K562 (cell line): ENCODE results near the gene CFAP70.

ENCODE experiments used
- FOS ChIP-seq: IDR thresholded peaks from 3 replicates; pipeline ENCODE4 v1.6.1; 2011; ENCODE audit not compliant: insufficient read length; ENCODE audit errors: extremely low read depth
- POLR2B ChIP-seq: fragments of 450-650 bp; IDR thresholded peaks from 2 replicates; pipeline ENCODE4 v1.6.1; 2018; ENCODE audit warnings: low read depth; ENCODE audit not compliant: partially characterized antibody
- TAF1 ChIP-seq: IDR thresholded peaks from 2 replicates; pipeline ENCODE4 v1.6.1; 2011; ENCODE audit warnings: mild to moderate bottlenecking, low read length, moderate library complexity; ENCODE audit not compliant: insufficient read depth, control insufficient read depth, severe bottlenecking; ENCODE audit errors: extremely low read depth
- UBTF ChIP-seq, 2 experiments: IDR thresholded peaks; 2 replicates each; pipeline ENCODE4 v1.6.1; 2012; ENCODE audit warnings: improper control_type of control experiment in 2 of 2, low read depth in 2 of 2, low read length in 2 of 2, borderline replicate concordance in 1 of 2

DNA sequence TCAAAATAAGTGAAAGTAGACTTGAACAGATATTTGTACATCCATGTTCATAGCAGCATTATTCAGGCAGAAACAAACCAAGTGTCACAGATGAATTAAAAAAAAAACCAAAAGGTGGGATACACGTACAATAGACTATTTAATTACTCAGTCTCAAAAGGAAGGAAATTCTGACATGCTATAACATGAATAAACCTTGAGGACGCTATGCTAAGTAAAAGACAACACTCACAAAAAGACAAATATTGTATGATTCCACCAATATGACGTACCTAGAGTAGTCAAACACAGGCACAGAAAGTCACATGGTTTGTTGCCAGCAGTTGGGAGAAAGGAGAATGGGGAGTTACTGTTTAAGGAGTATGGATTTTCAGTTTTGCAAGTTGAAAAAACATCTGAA is 18.0 kb upstream of the CFAP70 start:
- TF ChIP-seq FOS (no peak), UBTF (IDR thresholded peaks at IDR 0.05; ENCODE audit: borderline replicate concordance in 1 of 2, low read depth in 2 of 2, low read length in 2 of 2) (no peak), POLR2B (no peak), TAF1 (no peak)
